BJ (cell line): ENCODE measurements around the gene FAM20B. TPM values are rescaled to one million over a fixed set of nuclear protein-coding genes. Genes with fewer than 3 reads are reported as not detected.

ENCODE experiments used
- CTCF ChIA-PET: fragments of 350-600 bp; formaldehyde crosslinking; extraction: SDS; loops from one replicate; lab custom pipeline; 2021; ENCODE audit warnings: antibody characterized with exemption, inconsistent platforms; lab: Yijun Ruan, JAX
- POLR2A ChIA-PET: fragments of 300-600 bp; sonication (Branson Sonifier 250); formaldehyde crosslinking; extraction: SDS; loops from one replicate; lab custom pipeline; 2021; ENCODE audit warnings: antibody characterized with exemption; lab: Charles Lee
- DNase-seq: peaks from one replicate; pipeline ENCODE4 v3.0.0-alpha.2; 2011; ENCODE audit warnings: low read depth
- H3K27me3 ChIP-seq: 2 replicates; pipeline ENCODE4 v1.6.0; 2011; ENCODE audit warnings: low read length; ENCODE audit not compliant: control insufficient read depth, insufficient read depth
- H3K36me3 ChIP-seq: 2 replicates; pipeline ENCODE4 v1.5.1; 2011; ENCODE audit warnings: low read length; ENCODE audit not compliant: control insufficient read depth, insufficient read depth
- H3K4me3 ChIP-seq: 2 replicates; pipeline ENCODE4 v1.5.1; 2011; ENCODE audit warnings: low read depth, mild to moderate bottlenecking, control low read depth, low read length
- CTCF ChIP-seq: IDR thresholded peaks from 2 replicates; pipeline ENCODE4 v1.5.1; 2011; ENCODE audit warnings: low read depth, mild to moderate bottlenecking, control low read depth, inconsistent platforms, low read length, moderate library complexity; ENCODE audit not compliant: insufficient read depth
- polyA plus RNA-seq: library from polyadenylated mRNA; depleted of rRNA; stranded (reverse); fragments of >200 nt; gene quantifications from 2 replicates; pipeline ENCODE4 v1.2.3, GENCODE V29; 2011

FAM20B gene
- polyA plus RNA-seq, 1 experiment = 36.2 TPM

GRCh38 chr1:179083533-179083932 is 57.8 kb downstream of the FAM20B start:
- POLR2A ChIA-PET = no interaction called here
- H3K4me3 ChIP-seq = no peak overlapping the region

GRCh38 chr1:179087665-179088064 is 62.0 kb downstream of the FAM20B start:
- DNase-seq = no peak
- H3K36me3 ChIP-seq = peaks cover 13% of the 10 kb centered on the region
- no peaks in the 10 kb centered on the region for H3K27me3 ChIP-seq
- CTCF ChIA-PET = interaction anchor here (0.6 to 1.8 kb wide), 4 partner anchors 9 to 517 kb away, joined by 3 to 6 read pairs (median 6); no protein-coding TSS in a partner anchor
- no peak for TF ChIP-seq CTCF
- H3K4me3 ChIP-seq = no peak overlapping the region
- POLR2A ChIA-PET = no interaction called here

More at GRCh38 chr1:179083533-179083932, 57.8 kb downstream of the FAM20B start:
- Histone ChIP-seq H3K27me3 (no peaks in the 10 kb centered on the region), H3K36me3 (peaks cover 5% of the 10 kb centered on the region; the same call in 1 of the 2 replicates)
- CTCF ChIA-PET = interaction anchor here (1.0 kb wide), 1 partner anchor 24 kb away, joined by 3 read pairs; no protein-coding TSS in a partner anchor
- DNase-seq = no peak
- no peak for TF ChIP-seq CTCF

DNA sequence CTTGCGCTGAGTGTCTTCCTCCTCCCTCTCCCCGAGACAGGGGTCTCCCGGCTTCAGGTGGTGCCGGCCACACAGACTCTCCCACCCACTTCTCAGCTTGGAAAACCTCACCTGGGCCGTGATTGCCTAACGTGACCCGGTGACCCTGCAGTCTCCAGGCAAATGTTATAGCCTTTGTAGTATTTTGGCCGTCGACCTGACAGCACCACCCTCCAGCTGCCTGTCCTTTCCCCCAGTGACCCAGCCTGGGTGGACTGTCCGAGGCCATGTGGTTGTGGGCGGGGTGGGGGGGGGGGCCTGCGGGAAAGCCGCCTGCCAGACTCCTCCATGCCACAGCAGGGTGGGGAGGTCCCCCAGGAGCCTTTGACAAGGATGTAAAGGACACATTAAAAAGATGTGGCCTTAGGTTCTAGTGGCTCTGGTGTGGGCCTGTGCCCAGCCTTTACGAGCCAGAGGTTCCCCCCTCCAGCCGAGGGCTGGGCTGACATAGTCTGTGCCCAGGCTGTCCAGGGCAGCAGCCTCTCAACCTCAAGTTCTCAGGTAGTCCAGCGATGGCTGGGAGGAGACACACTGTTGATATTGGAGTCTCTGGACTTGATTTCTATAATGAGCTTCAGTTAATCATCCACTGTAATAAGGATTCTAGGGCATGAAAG is 64.3 kb downstream of the FAM20B start:
- CTCF ChIA-PET = interaction anchor here (0.8 kb wide), 1 partner anchor 117 kb away, joined by 3 read pairs; no protein-coding TSS in a partner anchor
- POLR2A ChIA-PET = no interaction called here
- peaks cover 23% of the 10 kb centered on the region for H3K36me3 ChIP-seq

GRCh38 chr1:179090522-179090921 is 64.8 kb downstream of the FAM20B start:
- ChIA-PET CTCF (interaction anchor here (0.8 kb wide), 1 partner anchor 116 kb away, joined by 3 read pairs; no protein-coding TSS in a partner anchor), POLR2A (no interaction called here)
- no peak for TF ChIP-seq CTCF
- no peak for DNase-seq
- Histone ChIP-seq H3K4me3 (no peak overlapping the region), H3K27me3 (no peaks in the 10 kb centered on the region), H3K36me3 (peaks cover 22% of the 10 kb centered on the region)

More for the DNA sequence above, 64.3 kb downstream of the FAM20B start:
- Histone ChIP-seq H3K27me3 (no peaks in the 10 kb centered on the region), H3K4me3 (no peak overlapping the region)
- no peak for DNase-seq
- no peak for TF ChIP-seq CTCF

DNA sequence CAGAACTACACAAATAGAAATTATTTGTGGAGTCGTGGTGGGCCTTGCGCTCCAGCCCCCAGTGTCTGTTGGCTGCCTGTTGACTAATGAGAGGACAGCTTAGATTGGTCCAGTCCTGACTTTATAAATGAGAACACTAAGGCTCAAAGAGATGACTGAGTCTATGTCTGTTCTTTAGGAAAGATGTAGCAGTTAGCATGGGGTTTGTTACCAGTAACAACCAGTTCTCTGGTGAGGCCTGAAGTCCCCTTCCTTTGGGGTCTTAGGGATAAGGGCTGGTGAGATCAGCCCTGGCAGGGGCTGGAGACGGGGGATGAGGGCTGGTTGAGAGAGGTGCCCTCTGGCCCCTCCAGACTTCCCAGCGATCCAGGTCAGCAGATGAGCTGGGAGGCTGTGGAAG is 65.2 kb downstream of the FAM20B start:
- ChIA-PET POLR2A (no interaction called here), CTCF (interaction anchor here (0.8 to 1.6 kb wide), 2 partner anchors 103 to 116 kb away, joined by 3 to 6 read pairs; no protein-coding TSS in a partner anchor)
- H3K4me3 ChIP-seq = no peak overlapping the region
- TF ChIP-seq CTCF = no peak
- peaks cover 20% of the 10 kb centered on the region for H3K36me3 ChIP-seq
- H3K27me3 ChIP-seq = no peaks in the 10 kb centered on the region
- no peak for DNase-seq
